ENCODE results near the gene MVD. TPM values are rescaled to one million over a fixed set of nuclear protein-coding genes. Genes with fewer than 3 reads are reported as not detected.

The MVD gene
- total RNA-seq, 4 donors from 2014 or later: 52.7 to 134 (median 71.4) TPM

DNA sequence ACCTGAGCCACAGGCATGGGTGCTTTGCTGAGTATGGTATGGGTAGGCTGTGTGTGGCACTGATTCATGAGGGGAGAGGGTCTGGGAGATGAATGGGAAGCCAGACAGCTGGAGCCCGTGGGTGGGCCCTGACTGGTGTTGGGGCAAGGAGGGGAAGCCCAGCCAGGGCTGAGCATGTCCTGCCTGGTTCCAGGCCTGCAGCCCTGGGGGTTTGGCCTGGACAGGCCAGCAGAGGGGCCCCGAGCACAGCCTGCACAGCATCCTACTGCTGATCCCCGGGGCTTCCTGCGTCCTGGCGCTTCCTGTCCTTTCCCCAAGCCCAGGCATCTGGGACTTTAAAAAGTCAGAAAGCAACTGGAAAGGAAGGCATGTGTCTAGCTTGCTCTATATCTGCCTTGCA is 4.6 kb upstream of the MVD start:
- Histone ChIP-seq H3K27me3 (no peaks in the 10 kb centered on the region), H3K9me3 (no peaks in the 10 kb centered on the region), H3K4me1 (peaks cover 6 to 24% (median 6%) of the 10 kb centered on the region in 3 donors), H3K4me3 (no peak overlapping the region), H3K36me3 (no peaks in the 10 kb centered on the region), H3K27ac (no peak overlapping the region)
- WGBS, 2 donors: 83% methylated on average over 1 of the region's 5 CpGs; no CpG with 5 or more reads in 1 of the 2 donors
- TF ChIP-seq POLR2A (IDR thresholded peaks at IDR 0.05): no peak
- TF ChIP-seq, protein P1, sequence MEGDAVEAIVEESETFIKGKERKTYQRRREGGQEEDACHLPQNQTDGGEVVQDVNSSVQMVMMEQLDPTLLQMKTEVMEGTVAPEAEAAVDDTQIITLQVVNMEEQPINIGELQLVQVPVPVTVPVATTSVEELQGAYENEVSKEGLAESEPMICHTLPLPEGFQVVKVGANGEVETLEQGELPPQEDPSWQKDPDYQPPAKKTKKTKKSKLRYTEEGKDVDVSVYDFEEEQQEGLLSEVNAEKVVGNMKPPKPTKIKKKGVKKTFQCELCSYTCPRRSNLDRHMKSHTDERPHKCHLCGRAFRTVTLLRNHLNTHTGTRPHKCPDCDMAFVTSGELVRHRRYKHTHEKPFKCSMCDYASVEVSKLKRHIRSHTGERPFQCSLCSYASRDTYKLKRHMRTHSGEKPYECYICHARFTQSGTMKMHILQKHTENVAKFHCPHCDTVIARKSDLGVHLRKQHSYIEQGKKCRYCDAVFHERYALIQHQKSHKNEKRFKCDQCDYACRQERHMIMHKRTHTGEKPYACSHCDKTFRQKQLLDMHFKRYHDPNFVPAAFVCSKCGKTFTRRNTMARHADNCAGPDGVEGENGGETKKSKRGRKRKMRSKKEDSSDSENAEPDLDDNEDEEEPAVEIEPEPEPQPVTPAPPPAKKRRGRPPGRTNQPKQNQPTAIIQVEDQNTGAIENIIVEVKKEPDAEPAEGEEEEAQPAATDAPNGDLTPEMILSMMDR (IDR thresholded peaks at IDR 0.05): no peak
- DNase-seq: no peak
- intact Hi-C loops (cut with DNase I): no loop called here

DNA sequence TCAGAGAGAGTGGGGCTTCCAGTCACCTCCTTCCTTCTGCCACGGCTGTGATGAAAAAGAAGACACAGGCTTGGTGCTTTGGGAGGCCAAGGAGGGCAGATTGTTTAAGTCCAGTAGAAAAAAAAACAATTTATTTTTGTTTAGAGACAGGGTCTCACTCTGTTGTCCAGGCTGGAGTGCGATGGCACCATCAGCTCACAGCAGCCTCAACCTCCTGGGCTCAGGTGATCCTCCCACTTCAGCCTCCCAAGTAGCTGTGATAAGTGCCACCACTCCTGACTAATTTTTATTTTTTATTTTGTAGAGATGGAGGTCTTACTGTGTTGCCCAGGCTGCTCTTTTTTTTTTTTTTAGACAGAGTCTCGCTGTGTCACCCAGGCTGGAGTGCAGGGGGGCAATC is 2.7 kb upstream of the MVD start:
- intact Hi-C loops (cut with DNase I): no loop called here
- H3K36me3 ChIP-seq: no peaks in the 10 kb centered on the region
- TF ChIP-seq, protein P1 (IDR thresholded peaks at IDR 0.05): no peak
- no peak for TF ChIP-seq POLR2A (IDR thresholded peaks at IDR 0.05)
- H3K9me3 ChIP-seq: no peaks in the 10 kb centered on the region
- H3K27me3 ChIP-seq: no peaks in the 10 kb centered on the region
- 93% methylated on average over 2 to 3 of the region's 3 CpGs for whole genome bisulfite sequencing, 2 donors
- H3K27ac ChIP-seq: no peak overlapping the region
- no peak overlapping the region for H3K4me3 ChIP-seq
- no peak for DNase-seq
- H3K4me1 ChIP-seq: peaks cover 6 to 39% (median 12%) of the 10 kb centered on the region in 3 donors

DNA sequence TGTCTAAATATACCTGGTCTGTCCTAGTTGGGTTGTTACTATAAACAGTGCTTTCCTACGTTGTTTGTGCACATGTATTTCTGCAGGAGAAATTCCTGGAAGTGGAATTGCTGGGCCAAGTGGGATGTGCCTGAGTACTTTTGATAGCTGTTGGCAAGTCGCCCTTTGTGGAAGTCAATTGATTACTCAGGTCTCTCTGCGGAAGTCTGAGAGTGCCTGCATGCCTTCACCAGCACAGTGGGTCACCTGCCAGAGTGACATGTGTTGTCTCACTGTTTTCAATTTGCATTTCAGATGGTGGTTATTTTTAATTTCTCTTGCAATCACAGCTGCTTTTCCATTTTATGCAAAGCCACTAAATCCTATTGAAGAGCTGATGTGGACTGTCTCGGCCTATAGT is 2.3 kb upstream of the MVD start:
- Histone ChIP-seq H3K27me3 (no peaks in the 10 kb centered on the region), H3K4me3 (no peak overlapping the region), H3K9me3 (no peaks in the 10 kb centered on the region), H3K36me3 (peaks cover 0 to 3% (median 0%) of the 10 kb centered on the region in 3 donors), H3K4me1 (peaks cover 6 to 39% (median 12%) of the 10 kb centered on the region in 3 donors), H3K27ac (no peak overlapping the region)
- WGBS, 2 donors: 54 to 67% methylated on average over 4 of the region's 4 CpGs
- intact Hi-C loops (cut with DNase I): no loop called here
- no peak for DNase-seq
- TF ChIP-seq, protein P1 (IDR thresholded peaks at IDR 0.05): no peak
- TF ChIP-seq POLR2A (IDR thresholded peaks at IDR 0.05): no peak

DNA sequence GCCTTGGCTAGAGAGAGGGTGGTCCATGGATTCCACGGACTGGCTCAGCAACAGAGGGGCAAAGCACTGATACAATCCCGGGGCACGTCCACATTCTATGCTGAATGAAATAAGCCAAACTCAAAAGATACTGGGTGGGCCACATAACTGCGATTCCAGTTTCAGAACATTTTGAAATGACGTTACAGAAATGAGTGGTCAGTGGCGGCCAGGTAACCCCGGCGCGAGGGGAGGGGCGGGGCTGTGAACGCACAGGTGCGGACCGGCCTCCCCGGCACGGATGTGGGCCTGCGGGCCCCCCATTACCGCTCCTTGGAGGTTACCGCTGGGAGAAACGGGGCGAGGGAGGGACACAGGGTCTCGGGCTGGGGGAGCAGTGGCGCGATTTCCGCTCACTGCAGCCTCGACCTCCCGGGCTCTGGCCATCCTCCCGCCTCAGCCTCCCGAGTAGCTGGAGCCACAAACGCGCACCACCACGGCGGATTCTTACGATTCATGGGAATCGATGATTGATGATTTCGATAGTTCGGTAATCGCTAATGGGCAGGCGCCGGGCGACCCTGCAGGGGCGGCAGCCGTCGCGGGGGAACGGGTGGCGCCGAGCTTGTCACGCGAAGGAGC is 559 bp downstream of the MVD start:
- H3K4me3 ChIP-seq: peak overlapping the region; percentile 74 to 99 (median 87)
- 3% methylated on average over 24 to 46 of the region's 49 CpGs for WGBS, 2 donors
- no peaks in the 10 kb centered on the region for H3K9me3 ChIP-seq
- intact Hi-C loops (cut with DNase I): no loop called here
- H3K27ac ChIP-seq: peak overlapping the region; percentile 89 to 97 (median 92)
- no peaks in the 10 kb centered on the region for H3K27me3 ChIP-seq
- H3K4me1 ChIP-seq: peaks cover 6 to 39% (median 12%) of the 10 kb centered on the region in 3 donors
- H3K36me3 ChIP-seq: peaks cover 0 to 31% (median 4%) of the 10 kb centered on the region in 3 donors
- DNase-seq: no peak
- TF ChIP-seq POLR2A (IDR thresholded peaks at IDR 0.05): no peak
- TF ChIP-seq, protein P1 (IDR thresholded peaks at IDR 0.05): no peak

DNA sequence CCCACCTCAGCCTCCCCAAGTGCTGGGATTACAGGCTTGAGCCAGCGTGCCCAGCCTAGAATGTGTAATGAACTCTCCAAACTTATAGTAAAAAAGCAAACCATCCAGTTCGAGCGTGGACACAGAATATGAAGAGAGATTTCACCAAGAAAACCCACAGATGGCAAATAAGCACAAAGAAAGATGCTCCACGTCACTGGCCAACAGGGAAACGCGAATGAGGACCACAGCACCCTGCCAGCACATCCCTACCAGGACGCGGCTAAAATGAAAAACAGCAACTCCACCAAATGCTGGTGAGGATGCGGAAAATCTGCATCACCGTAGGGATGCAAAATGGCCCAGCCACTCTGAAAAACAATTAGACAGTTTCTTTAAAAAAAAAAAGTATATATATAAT is 1.4 kb downstream of the MVD start:
- TF ChIP-seq, protein P1 (IDR thresholded peaks at IDR 0.05): no peak
- TF ChIP-seq POLR2A (IDR thresholded peaks at IDR 0.05): no peak
- 79 to 80% methylated on average over 9 to 10 of the region's 10 CpGs for WGBS, 2 donors
- intact Hi-C loops (cut with DNase I): no loop called here
- no peak overlapping the region for H3K27ac ChIP-seq
- H3K36me3 ChIP-seq: peaks cover 0 to 39% (median 4%) of the 10 kb centered on the region in 3 donors
- no peak for DNase-seq
- H3K4me1 ChIP-seq: peaks cover 6 to 39% (median 12%) of the 10 kb centered on the region in 3 donors
- H3K27me3 ChIP-seq: no peaks in the 10 kb centered on the region
- peak overlapping the region in 1 of 4 donors; percentile 99 for H3K4me3 ChIP-seq
- H3K9me3 ChIP-seq: no peaks in the 10 kb centered on the region

All from esophagus squamous epithelium (tissue), 5 donors.